ENCODE results near the gene FXYD7. TPM values are rescaled to one million over a fixed set of nuclear protein-coding genes. Genes with fewer than 3 reads are reported as not detected.
"Not testable (repeated sequence)": the region's sequence is repeated elsewhere in the genome, so short reads cannot be mapped to it uniquely, and the experiment has no call there.

The FXYD7 gene
- total and polyA plus RNA-seq, 2 of the 13 experiments (the other 11 are each of a cell fraction or from before 2014, with no cell fraction given) = 0.55 TPM; not detected in 1

- TF ChIP-seq MLX (CRISPR knock-in tag; IDR thresholded peaks at IDR 0.05) = peak; percentile 65
- TF ChIP-seq AKAP8 (CRISPR knock-in tag; IDR thresholded peaks at IDR 0.05) = peak; percentile 62; the same call in 1 of the 2 replicates
- TF ChIP-seq RFXAP (CRISPR knock-in tag; IDR thresholded peaks at IDR 0.05; ENCODE audit: borderline replicate concordance) = peak; percentile 48; the same call in 1 of the 2 replicates
- peak; percentile 91 for TF ChIP-seq HDAC2 (CRISPR knock-in tag; IDR thresholded peaks at IDR 0.05)
- peak; percentile 38; the same call in 1 of the 2 replicates for TF ChIP-seq ZSCAN31 (CRISPR knock-in tag; IDR thresholded peaks at IDR 0.05; ENCODE audit: low read depth)
- TF ChIP-seq TFAP4 (IDR thresholded peaks at IDR 0.05; ENCODE audit: borderline replicate concordance, low read depth) = peak; percentile 14; the same call in 1 of the 2 replicates
- TF ChIP-seq KAT8 (CRISPR knock-in tag; IDR thresholded peaks at IDR 0.05) = peak; percentile 46; the same call in 1 of the 2 replicates
- peak; percentile 96 for TF ChIP-seq ZKSCAN5 (CRISPR knock-in tag; IDR thresholded peaks at IDR 0.05)
- peak; percentile 49; the same call in 1 of the 2 replicates for TF ChIP-seq IKZF5 (CRISPR knock-in tag; IDR thresholded peaks at IDR 0.05)
- TF ChIP-seq ZNF710 (CRISPR knock-in tag; IDR thresholded peaks at IDR 0.05; ENCODE audit: borderline replicate concordance) = peak; percentile 69; the same call in 1 of the 2 replicates
- TF ChIP-seq CEBPG (CRISPR knock-in tag; IDR thresholded peaks at IDR 0.05) = peak; percentile 28; the same call in 1 of the 2 replicates
- TF ChIP-seq ESRRA (CRISPR knock-in tag; IDR thresholded peaks at IDR 0.05; ENCODE audit: low read depth) = 0 out of 2 replicates have a peak, but pooled peaks have one; percentile 30
- peak; percentile 66 for TF ChIP-seq TFDP2 (CRISPR knock-in tag; IDR thresholded peaks at IDR 0.05)
- not testable (repeated sequence) for TF ChIP-seq CBX2 (IDR thresholded peaks at IDR 0.05; ENCODE audit: low read depth, low read length); FOXP1 (IDR thresholded peaks at IDR 0.05)
- TF ChIP-seq CBX2 (CRISPR knock-in tag; IDR thresholded peaks at IDR 0.05; ENCODE audit: low read depth) = peak; percentile 73; the same call in 1 of the 2 replicates
- TF ChIP-seq ZNF574 (CRISPR knock-in tag; IDR thresholded peaks at IDR 0.05) = peak; percentile 63; the same call in 1 of the 2 replicates
- peak; percentile 67; the same call in 1 of the 2 replicates for TF ChIP-seq ARNT2 (CRISPR knock-in tag; IDR thresholded peaks at IDR 0.05; ENCODE audit: low read depth)
- TF ChIP-seq SIX1 (CRISPR knock-in tag; IDR thresholded peaks at IDR 0.05; ENCODE audit: borderline replicate concordance) = peak; percentile 19; the same call in 1 of the 2 replicates
- TF ChIP-seq FOXP1 (CRISPR knock-in tag; IDR thresholded peaks at IDR 0.05) = peak; percentile 74
- peak; percentile 52 for TF ChIP-seq ZNF747 (CRISPR knock-in tag; IDR thresholded peaks at IDR 0.05; ENCODE audit: borderline replicate concordance)
- TF ChIP-seq ZNF605 (CRISPR knock-in tag; IDR thresholded peaks at IDR 0.05) = 0 out of 2 replicates have a peak, but pooled peaks have one; percentile 19
These were observed 13.3 kb upstream of the FXYD7 start (continued) for GRCh38 chr19:35129724-35130274.

Measured in HepG2 (cell line).